Measurements from ENCODE around the gene ABCD3. TPM values are rescaled to one million over a fixed set of nuclear protein-coding genes. Genes with fewer than 3 reads are reported as not detected.
A peak's percentile ranks its signal among the peaks of the same experiment; 100 is the strongest.

ABCD3 gene
- total RNA-seq, 2 experiments from 2014 or later = 46.1 to 67.1 TPM

DNA sequence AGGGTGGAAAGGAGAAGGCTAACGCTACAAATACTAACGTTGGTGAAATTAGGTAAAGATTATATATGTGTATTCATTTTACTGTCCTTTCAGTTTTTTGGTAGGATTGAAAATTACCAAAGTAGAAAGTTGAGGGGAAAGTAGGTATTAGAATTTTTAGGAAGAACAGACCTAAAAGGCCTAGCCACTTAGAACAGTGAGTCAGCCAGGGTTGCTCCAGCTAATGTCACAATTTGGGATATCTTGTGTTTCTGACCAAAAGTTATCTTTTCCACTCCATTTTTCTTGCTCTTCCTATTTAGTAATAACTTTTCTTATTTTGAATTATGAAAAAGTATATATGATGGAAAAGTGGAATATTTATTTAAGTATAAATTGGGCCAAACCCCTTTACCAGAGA is 83.2 kb downstream of the ABCD3 start:
- no peak for DNase-seq
- intact Hi-C loops (cut with DNase I, micrococcal nuclease) = no loop called here
- H3K27ac Mint-ChIP-seq = no peak overlapping the region
- ATAC-seq = no peak
- H3K36me3 Mint-ChIP-seq (ENCODE audit: low read depth) = peaks cover 58% of the 10 kb centered on the region
- no peaks in the 10 kb centered on the region for H3K27me3 Mint-ChIP-seq
- ChIA-PET POLR2A (no interaction called here), CTCF (interaction anchor here (3.7 kb wide), 1 partner anchor 20 kb away, joined by 15 read pairs; no protein-coding TSS in a partner anchor)
- H3K9me3 Mint-ChIP-seq (ENCODE audit: low read depth) = no peaks in the 10 kb centered on the region
- H3K4me1 Mint-ChIP-seq = no peaks in the 10 kb centered on the region
- no peak overlapping the region for H3K4me3 Mint-ChIP-seq

DNA sequence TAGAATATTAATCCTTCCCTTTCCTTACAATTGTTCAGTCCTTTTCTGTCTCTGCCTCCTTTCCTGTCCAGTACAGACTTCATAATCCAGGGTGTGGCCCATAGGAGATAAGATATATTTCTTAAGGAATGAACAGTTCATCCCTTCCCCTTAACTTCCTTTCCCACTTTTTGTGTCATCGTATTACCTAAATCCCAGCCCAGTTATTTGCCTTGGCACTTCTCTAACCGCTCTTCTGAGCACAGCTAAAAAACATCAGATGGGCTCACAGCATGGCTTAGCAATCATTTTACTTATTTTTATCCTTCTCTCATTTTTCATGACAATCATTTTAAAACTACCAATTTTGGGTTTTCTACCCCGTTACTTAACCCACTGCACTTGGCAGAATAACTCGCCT is 83.7 kb downstream of the ABCD3 start:
- CTCF ChIA-PET = no interaction called here
- peaks cover 59% of the 10 kb centered on the region for H3K36me3 Mint-ChIP-seq (ENCODE audit: low read depth)
- H3K9me3 Mint-ChIP-seq (ENCODE audit: low read depth) = no peaks in the 10 kb centered on the region
- intact Hi-C loops (cut with DNase I, micrococcal nuclease) = no loop called here
- no peaks in the 10 kb centered on the region for H3K4me1 Mint-ChIP-seq
- no peak for DNase-seq
- no peaks in the 10 kb centered on the region for H3K27me3 Mint-ChIP-seq
- no peak for ATAC-seq
- POLR2A ChIA-PET = no interaction called here
- H3K27ac Mint-ChIP-seq = no peak overlapping the region
- H3K4me3 Mint-ChIP-seq = no peak overlapping the region

DNA sequence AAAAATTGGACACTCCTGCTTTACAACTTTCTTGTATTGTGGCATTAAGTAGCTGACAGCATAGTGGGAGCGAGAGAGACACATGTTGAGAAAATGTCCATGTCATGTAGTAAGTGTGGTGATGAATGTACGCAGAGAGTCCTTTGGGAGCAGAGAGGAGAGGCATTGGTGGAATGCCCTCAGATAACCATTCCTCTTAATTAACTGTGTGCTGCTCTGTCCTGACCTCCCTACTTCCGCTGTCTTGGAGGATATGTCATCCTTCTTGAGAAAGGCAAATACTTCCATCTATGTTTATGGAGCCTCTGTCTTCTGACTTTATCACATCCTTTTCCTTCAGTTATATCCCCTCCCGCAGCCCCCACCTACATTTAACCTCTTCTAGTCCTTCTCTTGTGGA is 85.0 kb downstream of the ABCD3 start:
- H3K36me3 Mint-ChIP-seq (ENCODE audit: low read depth) = peaks cover 63% of the 10 kb centered on the region
- CTCF ChIA-PET = interaction anchor here (0.6 to 1.0 kb wide), 3 partner anchors 22 to 161 kb away, joined by 3 to 5 read pairs (median 4); no protein-coding TSS in a partner anchor
- intact Hi-C loops (cut with DNase I, micrococcal nuclease) = no loop called here

DNA sequence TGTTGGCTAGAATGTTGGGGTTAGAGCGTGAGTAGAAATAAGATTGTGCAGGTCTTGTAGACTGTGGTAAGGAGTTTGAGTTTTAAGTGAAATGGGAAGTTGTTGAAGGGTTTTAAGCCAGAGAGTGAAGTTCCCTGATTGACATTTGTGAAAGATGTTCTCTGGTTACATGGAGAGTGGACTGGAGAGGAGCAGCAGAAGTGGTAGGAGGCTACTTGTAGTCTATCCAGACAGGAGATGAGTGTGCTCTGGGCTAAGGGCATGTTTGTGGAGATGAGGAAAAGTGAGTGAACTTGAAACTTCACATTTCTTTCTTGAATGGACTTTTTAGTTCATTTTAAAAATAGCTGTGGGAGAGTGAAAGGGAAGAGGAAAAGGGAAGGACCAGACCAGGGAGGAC is 86.4 kb downstream of the ABCD3 start:
- H3K9me3 Mint-ChIP-seq (ENCODE audit: low read depth) = no peaks in the 10 kb centered on the region
- ChIA-PET POLR2A (no interaction called here), CTCF (no interaction called here)
- peaks cover 62% of the 10 kb centered on the region for H3K36me3 Mint-ChIP-seq (ENCODE audit: low read depth)
- H3K4me1 Mint-ChIP-seq = no peaks in the 10 kb centered on the region
- intact Hi-C loops (cut with DNase I, micrococcal nuclease) = no loop called here
- DNase-seq = no peak
- no peaks in the 10 kb centered on the region for H3K27me3 Mint-ChIP-seq
- no peak for ATAC-seq
- no peak overlapping the region for H3K4me3 Mint-ChIP-seq
- no peak overlapping the region for H3K27ac Mint-ChIP-seq

More for the DNA sequence above, 85.0 kb downstream of the ABCD3 start:
- no peak for ATAC-seq
- Mint-ChIP-seq H3K4me3 (no peak overlapping the region), H3K27me3 (no peaks in the 10 kb centered on the region), H3K9me3 (ENCODE audit: low read depth) (no peaks in the 10 kb centered on the region), H3K27ac (no peak overlapping the region), H3K4me1 (no peaks in the 10 kb centered on the region)
- DNase-seq = no peak
- POLR2A ChIA-PET = interaction anchor here (0.6 kb wide), 1 partner anchor 1393 kb away, joined by 3 read pairs; no protein-coding TSS in a partner anchor

- POLR2A ChIA-PET = no interaction called here
These were observed 94.6 kb downstream of the ABCD3 start for GRCh38 chr1:94512816-94513215.

DNA sequence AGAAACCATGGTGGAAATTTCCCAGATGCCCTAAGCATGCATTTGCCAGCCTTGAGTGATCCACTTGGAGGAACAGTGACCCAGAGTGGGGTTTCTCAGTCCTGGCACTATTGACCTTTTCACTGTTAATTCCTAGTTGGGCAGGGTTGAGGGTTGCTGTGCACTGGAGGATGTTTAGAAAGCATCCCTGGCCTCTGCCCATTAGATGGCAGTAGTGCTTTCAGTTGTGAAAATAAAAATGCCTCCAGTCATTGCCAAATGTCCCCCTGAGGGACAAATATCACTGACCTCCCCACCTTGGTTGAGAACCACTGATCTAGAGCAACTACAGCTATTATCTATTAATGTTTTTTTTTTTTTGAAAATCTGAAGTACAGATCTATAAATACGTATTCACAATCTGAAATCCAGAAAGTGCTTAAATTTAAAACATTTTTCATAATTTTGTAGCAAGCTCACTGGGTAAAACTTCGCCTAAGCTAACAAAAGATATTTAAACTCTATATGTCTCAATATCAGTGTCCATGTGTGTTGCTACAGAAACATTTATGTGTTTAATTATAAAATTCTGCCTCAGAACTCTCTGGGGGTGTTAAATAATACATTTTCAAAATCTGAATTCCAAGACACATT is 96.0 kb downstream of the ABCD3 start:
- no peaks in the 10 kb centered on the region for H3K9me3 Mint-ChIP-seq (ENCODE audit: low read depth)
- intact Hi-C loops (cut with DNase I, micrococcal nuclease) = loop anchor here in 1 of 2 experiments (1.0 kb wide), 1 partner anchor 292 kb away; no protein-coding TSS in a partner anchor
- H3K4me1 Mint-ChIP-seq = no peaks in the 10 kb centered on the region
- ChIA-PET POLR2A (no interaction called here), CTCF (interaction anchor here (0.5 to 1.5 kb wide), 4 partner anchors 132 to 292 kb away, joined by 3 to 5 read pairs (median 3); no protein-coding TSS in a partner anchor)
- peaks cover 12% of the 10 kb centered on the region for H3K36me3 Mint-ChIP-seq (ENCODE audit: low read depth)
- no peak overlapping the region for H3K4me3 Mint-ChIP-seq
- H3K27me3 Mint-ChIP-seq = no peaks in the 10 kb centered on the region
- DNase-seq (peak; percentile 18), ATAC-seq (no peak)
- no peak overlapping the region for H3K27ac Mint-ChIP-seq

More at GRCh38 chr1:94512816-94513215, 94.6 kb downstream of the ABCD3 start:
- Mint-ChIP-seq H3K9me3 (ENCODE audit: low read depth) (no peaks in the 10 kb centered on the region), H3K27ac (no peak overlapping the region), H3K4me3 (no peak overlapping the region), H3K27me3 (no peaks in the 10 kb centered on the region), H3K4me1 (no peaks in the 10 kb centered on the region), H3K36me3 (ENCODE audit: low read depth) (peaks cover 18% of the 10 kb centered on the region)
- intact Hi-C loops (cut with DNase I, micrococcal nuclease) = no loop called here
- ATAC-seq = no peak
- no peak for DNase-seq
- CTCF ChIA-PET = interaction anchor here (1.3 to 1.6 kb wide), 2 partner anchors 49 to 292 kb away, joined by 5 to 7 read pairs; no protein-coding TSS in a partner anchor

- CTCF ChIA-PET = interaction anchor here (0.7 to 1.5 kb wide), 4 partner anchors 10 to 287 kb away, joined by 3 to 5 read pairs (median 4); no protein-coding TSS in a partner anchor
- POLR2A ChIA-PET = no interaction called here
- DNase-seq = no peak
- peaks cover 7% of the 10 kb centered on the region for H3K36me3 Mint-ChIP-seq (ENCODE audit: low read depth)
- no peak for ATAC-seq
- no peaks in the 10 kb centered on the region for H3K9me3 Mint-ChIP-seq (ENCODE audit: low read depth)
- intact Hi-C loops (cut with DNase I, micrococcal nuclease) = no loop called here
- no peak overlapping the region for H3K27ac Mint-ChIP-seq
- H3K27me3 Mint-ChIP-seq = no peaks in the 10 kb centered on the region
- H3K4me3 Mint-ChIP-seq = no peak overlapping the region
- H3K4me1 Mint-ChIP-seq = no peaks in the 10 kb centered on the region
These were observed 97.2 kb downstream of the ABCD3 start for GRCh38 chr1:94515296-94515947.

GRCh38 chr1:94519351-94519750 is 101.2 kb downstream of the ABCD3 start:
- ChIA-PET CTCF (no interaction called here), POLR2A (no interaction called here)
- intact Hi-C loops (cut with DNase I, micrococcal nuclease) = no loop called here
- H3K36me3 Mint-ChIP-seq (ENCODE audit: low read depth) = peaks cover 2% of the 10 kb centered on the region
- H3K9me3 Mint-ChIP-seq (ENCODE audit: low read depth) = no peaks in the 10 kb centered on the region
- ATAC-seq = no peak
- DNase-seq = no peak
- H3K4me3 Mint-ChIP-seq = no peak overlapping the region
- H3K4me1 Mint-ChIP-seq = no peaks in the 10 kb centered on the region
- no peak overlapping the region for H3K27ac Mint-ChIP-seq
- no peaks in the 10 kb centered on the region for H3K27me3 Mint-ChIP-seq

- POLR2A ChIA-PET = no interaction called here
- H3K9me3 Mint-ChIP-seq (ENCODE audit: low read depth) = no peaks in the 10 kb centered on the region
- intact Hi-C loops (cut with DNase I, micrococcal nuclease) = loop anchor here in 1 of 2 experiments (10.0 kb wide), 1 partner anchor 282 kb away; no protein-coding TSS in a partner anchor
- peaks cover 2% of the 10 kb centered on the region for H3K36me3 Mint-ChIP-seq (ENCODE audit: low read depth)
- H3K4me3 Mint-ChIP-seq = no peak overlapping the region
- CTCF ChIA-PET = interaction anchor here (1.2 kb wide), 1 partner anchor 282 kb away, joined by 3 read pairs; no protein-coding TSS in a partner anchor
- ATAC-seq (no peak), DNase-seq (no peak)
- no peaks in the 10 kb centered on the region for H3K27me3 Mint-ChIP-seq
- no peak overlapping the region for H3K27ac Mint-ChIP-seq
- no peaks in the 10 kb centered on the region for H3K4me1 Mint-ChIP-seq
These were observed 104.1 kb downstream of the ABCD3 start for GRCh38 chr1:94522304-94522703.

- Mint-ChIP-seq H3K27me3 (no peaks in the 10 kb centered on the region), H3K4me3 (no peak overlapping the region), H3K4me1 (no peaks in the 10 kb centered on the region), H3K36me3 (ENCODE audit: low read depth) (no peaks in the 10 kb centered on the region), H3K9me3 (ENCODE audit: low read depth) (no peaks in the 10 kb centered on the region), H3K27ac (no peak overlapping the region)
- no peak for ATAC-seq
- POLR2A ChIA-PET = no interaction called here
- DNase-seq = no peak
- CTCF ChIA-PET = interaction anchor here (0.6 kb wide), 2 partner anchors 479 to 1050 kb away, joined by 3 read pairs; no protein-coding TSS in a partner anchor
- intact Hi-C loops (cut with DNase I, micrococcal nuclease) = loop anchor here in 1 of 2 experiments (10.0 kb wide), 1 partner anchor 280 kb away; no protein-coding TSS in a partner anchor
These were observed 106.3 kb downstream of the ABCD3 start for GRCh38 chr1:94524531-94524930.

- no peak overlapping the region for H3K27ac Mint-ChIP-seq
- no peaks in the 10 kb centered on the region for H3K4me1 Mint-ChIP-seq
- ChIA-PET POLR2A (interaction anchor here (0.6 kb wide), 1 partner anchor 139 kb away, joined by 3 read pairs; no protein-coding TSS in a partner anchor), CTCF (interaction anchor here (0.7 to 1.7 kb wide), 2 partner anchors 9 to 248 kb away, joined by 3 to 5 read pairs; no protein-coding TSS in a partner anchor)
- H3K4me3 Mint-ChIP-seq = no peak overlapping the region
- intact Hi-C loops (cut with DNase I, micrococcal nuclease) = loop anchor here in 1 of 2 experiments (10.0 kb wide), 1 partner anchor 278 kb away; no protein-coding TSS in a partner anchor
- DNase-seq = no peak
- H3K36me3 Mint-ChIP-seq (ENCODE audit: low read depth) = no peaks in the 10 kb centered on the region
- no peaks in the 10 kb centered on the region for H3K9me3 Mint-ChIP-seq (ENCODE audit: low read depth)
- no peak for ATAC-seq
- H3K27me3 Mint-ChIP-seq = no peaks in the 10 kb centered on the region
These were observed 108.2 kb downstream of the ABCD3 start for GRCh38 chr1:94526152-94526980.
